Glomerular endothelial cell (primary cell): ENCODE results near the gene REELD1. TPM values are rescaled to one million over a fixed set of nuclear protein-coding genes. Genes with fewer than 3 reads are reported as not detected.

Source experiments
- DNase-seq: peaks from one replicate; pipeline ENCODE4 v3.0.0-alpha.2; 2011; ENCODE audit warnings: low read depth, low spot score; ENCODE audit errors: extremely low read depth
- total RNA-seq: library from RNA; depleted of rRNA; stranded (reverse); fragments of >200 nt; gene quantifications from 2 replicates; pipeline ENCODE4 v1.2.3, GENCODE V29; 2015

REELD1 gene
- total RNA-seq, 1 donor from 2014 or later = not detected

GRCh38 chr4:146224326-146224966 is 10.1 kb downstream of the REELD1 start:
- DNase-seq = no peak

- DNase-seq = no peak
Measured at GRCh38 chr4:146229406-146229805, 15.1 kb downstream of the REELD1 start.

GRCh38 chr4:146232131-146232722 is 17.9 kb downstream of the REELD1 start:
- DNase-seq = no peak

- DNase-seq = no peak
Measured at GRCh38 chr4:146235654-146236177, 21.4 kb downstream of the REELD1 start.

- DNase-seq = no peak
Measured at GRCh38 chr4:146236216-146236615, 21.9 kb downstream of the REELD1 start.

- DNase-seq = no peak
Measured at GRCh38 chr4:146237092-146237491, 22.8 kb downstream of the REELD1 start.

- no peak for DNase-seq
Measured at GRCh38 chr4:146238107-146238506, 23.8 kb downstream of the REELD1 start.

GRCh38 chr4:146243141-146243882 is 29.0 kb downstream of the REELD1 start:
- peak; percentile 39 for DNase-seq

- no peak for DNase-seq
Measured at GRCh38 chr4:146243883-146244277, 29.5 kb downstream of the REELD1 start.

- DNase-seq = no peak
Measured at GRCh38 chr4:146244496-146244895, 30.2 kb downstream of the REELD1 start.

GRCh38 chr4:146245246-146245645 is 30.9 kb downstream of the REELD1 start:
- DNase-seq = no peak

- no peak for DNase-seq
Measured at GRCh38 chr4:146245850-146246249, 31.5 kb downstream of the REELD1 start.

- DNase-seq = no peak
Measured at GRCh38 chr4:146246381-146246780, 32.0 kb downstream of the REELD1 start.

GRCh38 chr4:146247356-146247755 is 33.0 kb downstream of the REELD1 start:
- DNase-seq = no peak

GRCh38 chr4:146252969-146253611 is 38.8 kb downstream of the REELD1 start:
- no peak for DNase-seq

GRCh38 chr4:146255463-146255862 is 41.1 kb downstream of the REELD1 start:
- no peak for DNase-seq

- no peak for DNase-seq
Measured at GRCh38 chr4:146255874-146256273, 41.5 kb downstream of the REELD1 start.

GRCh38 chr4:146256328-146256727 is 42.0 kb downstream of the REELD1 start:
- DNase-seq = no peak

GRCh38 chr4:146257511-146257910 is 43.2 kb downstream of the REELD1 start:
- DNase-seq = no peak

GRCh38 chr4:146260521-146260920 is 46.2 kb downstream of the REELD1 start:
- DNase-seq = no peak

GRCh38 chr4:146261041-146261440 is 46.7 kb downstream of the REELD1 start:
- DNase-seq = no peak
